CD4-positive, alpha-beta T cell treated with Interleukin-6 at 100 ng/mL for 8 hours (primary cell): ENCODE data around the gene HUNK.
"Not testable (repeated sequence)": the region's sequence is repeated elsewhere in the genome, so short reads cannot be mapped to it uniquely, and the experiment has no call there.

Source experiments
- DNase-seq: peaks from one replicate; pipeline ENCODE4 v3.0.0-alpha.2; 2020; ENCODE audit warnings: mixed read lengths, low spot score

The HUNK gene

DNA sequence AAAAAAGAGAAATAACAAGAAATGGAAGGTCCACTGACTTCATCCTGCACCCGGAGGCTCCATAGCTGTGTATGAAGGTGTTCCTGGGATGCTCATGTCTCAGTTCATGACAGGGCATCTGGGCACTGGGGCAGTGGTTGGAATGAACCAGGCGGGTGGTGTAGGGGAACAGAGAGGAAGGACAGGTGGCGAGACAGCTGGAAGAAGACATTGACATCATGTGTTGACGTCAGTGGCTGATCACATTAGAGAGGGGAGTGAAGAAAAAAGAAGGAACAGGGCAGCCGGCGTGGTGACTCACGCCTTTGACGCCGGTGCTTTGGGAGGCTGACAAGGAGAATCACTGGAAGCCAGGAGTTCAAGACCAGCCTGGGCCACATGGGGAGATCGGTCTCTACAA is 50.1 kb downstream of the HUNK start:
- DNase-seq: no peak

- DNase-seq: no peak
Measured at GRCh38 chr21:31923756-31924155, 50.9 kb downstream of the HUNK start.

- no peak for DNase-seq
Measured at GRCh38 chr21:31924548-31924947, 51.7 kb downstream of the HUNK start.

DNA sequence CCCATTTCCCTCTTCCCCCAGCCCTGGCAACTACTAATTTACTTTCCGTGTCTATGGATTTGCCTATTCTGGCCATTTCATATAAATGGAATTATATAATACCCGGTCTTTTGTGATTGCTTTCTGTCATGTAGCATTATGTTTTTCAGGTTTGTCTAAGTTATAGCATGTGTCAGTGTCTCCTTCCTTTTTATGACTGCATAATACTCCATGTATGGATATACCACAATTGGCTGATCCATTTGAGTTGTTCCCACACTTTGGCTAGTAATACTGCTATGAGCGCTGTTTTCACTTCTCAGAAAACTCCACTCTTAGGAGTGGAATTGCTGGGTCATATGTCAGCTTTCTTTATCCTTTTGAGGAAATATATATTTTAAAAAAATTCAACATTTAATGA is 53.7 kb downstream of the HUNK start:
- DNase-seq: no peak

DNA sequence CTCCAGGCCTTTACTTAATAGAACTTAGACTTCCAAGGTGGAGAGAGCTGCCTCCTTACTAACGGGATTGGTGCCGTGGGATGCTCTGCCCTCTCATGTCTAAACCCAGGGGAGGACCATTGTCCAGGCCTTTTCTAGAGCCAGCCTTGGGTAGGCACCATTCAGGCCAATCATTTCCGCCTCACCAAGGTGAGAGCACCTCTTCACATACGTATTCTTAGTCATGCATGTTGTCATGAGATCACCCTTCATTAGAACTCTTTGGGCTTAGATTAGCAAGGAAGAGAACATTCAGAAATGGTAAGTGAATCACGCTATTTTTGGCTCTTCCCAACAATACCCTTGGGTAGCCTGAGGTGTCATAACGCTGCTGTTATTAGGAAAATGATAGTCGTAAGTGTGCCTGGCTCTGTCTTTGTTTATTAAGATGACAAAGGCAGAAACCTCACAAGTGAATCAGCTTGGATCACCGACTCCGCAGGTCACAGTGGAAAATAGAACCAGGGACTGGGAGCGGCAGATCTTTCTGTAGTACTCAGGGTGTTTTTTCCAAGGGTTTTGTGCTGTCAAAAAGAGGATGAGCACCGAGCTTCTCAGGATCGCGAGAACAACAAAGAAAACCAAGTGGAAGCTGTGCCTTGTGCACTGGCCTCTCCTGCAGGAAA is 55.0 kb downstream of the HUNK start:
- DNase-seq: no peak

- DNase-seq: no peak
Measured at GRCh38 chr21:31928656-31929055, 55.8 kb downstream of the HUNK start.

DNA sequence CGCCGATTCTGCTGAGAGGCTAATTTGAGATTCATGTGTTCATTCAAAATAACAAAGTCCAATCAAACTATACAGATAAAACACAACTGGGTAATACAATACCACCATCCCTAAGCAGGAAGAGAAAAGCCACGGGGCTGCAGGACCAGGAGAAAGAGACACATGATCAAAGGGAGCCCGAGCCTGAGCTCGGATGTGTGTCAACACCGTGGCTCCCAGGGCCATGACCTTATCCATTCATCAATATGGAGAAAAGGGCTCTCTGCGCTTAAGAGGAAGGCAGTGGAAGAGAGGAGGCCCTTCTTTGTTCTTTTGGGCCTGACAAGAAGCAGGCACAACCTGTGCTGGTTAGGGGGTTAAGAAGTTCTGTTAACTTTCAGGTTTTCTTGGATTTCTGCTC is 56.7 kb downstream of the HUNK start:
- no peak for DNase-seq

- DNase-seq: no peak
Measured at GRCh38 chr21:31930001-31930400, 57.2 kb downstream of the HUNK start.

DNA sequence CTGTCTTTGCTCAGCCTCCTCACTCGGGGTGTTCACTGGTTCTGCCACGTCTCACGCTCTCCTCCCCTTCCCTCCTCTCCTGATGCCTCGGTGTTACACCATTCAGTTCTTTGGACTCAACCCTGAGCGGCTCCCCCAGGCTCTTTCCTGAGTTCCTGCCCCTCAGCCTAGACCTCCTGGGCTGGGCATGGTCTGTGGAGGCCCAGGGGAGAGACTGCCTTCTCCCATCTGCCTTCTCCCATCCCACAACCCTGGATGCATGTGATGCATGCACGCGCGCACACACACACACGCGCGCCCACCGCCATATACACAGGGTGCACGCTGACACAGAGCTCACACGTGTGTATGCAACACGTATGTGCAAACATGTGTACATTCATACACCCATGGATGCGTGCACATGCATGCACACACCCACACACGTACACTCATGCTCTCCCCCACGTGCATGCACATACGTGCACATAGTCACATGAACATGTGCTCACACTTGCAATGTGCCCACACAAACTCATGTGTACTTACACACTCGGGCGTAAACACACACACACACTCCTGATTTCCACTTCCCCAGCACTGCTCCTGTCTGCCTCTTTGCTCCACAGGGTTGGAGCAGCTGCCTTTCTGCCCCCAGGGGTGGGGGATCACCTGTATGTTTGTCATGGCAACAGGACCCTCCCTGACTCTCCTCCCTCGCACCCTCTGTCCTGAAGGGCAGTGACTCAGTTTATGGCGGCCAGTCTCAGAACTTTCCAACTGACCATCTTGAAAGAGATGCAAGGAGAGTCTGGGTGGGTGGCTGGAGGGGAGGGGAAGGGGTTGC is 59.0 kb downstream of the HUNK start:
- no peak for DNase-seq

- no peak for DNase-seq
Measured at GRCh38 chr21:31932470-31932764, 59.6 kb downstream of the HUNK start.

- DNase-seq: no peak
Measured at GRCh38 chr21:31937303-31937702, 64.5 kb downstream of the HUNK start.

GRCh38 chr21:31938330-31939301 is 65.8 kb downstream of the HUNK start:
- no peak for DNase-seq

- DNase-seq: no peak
Measured at GRCh38 chr21:31941694-31942093, 68.9 kb downstream of the HUNK start.

DNA sequence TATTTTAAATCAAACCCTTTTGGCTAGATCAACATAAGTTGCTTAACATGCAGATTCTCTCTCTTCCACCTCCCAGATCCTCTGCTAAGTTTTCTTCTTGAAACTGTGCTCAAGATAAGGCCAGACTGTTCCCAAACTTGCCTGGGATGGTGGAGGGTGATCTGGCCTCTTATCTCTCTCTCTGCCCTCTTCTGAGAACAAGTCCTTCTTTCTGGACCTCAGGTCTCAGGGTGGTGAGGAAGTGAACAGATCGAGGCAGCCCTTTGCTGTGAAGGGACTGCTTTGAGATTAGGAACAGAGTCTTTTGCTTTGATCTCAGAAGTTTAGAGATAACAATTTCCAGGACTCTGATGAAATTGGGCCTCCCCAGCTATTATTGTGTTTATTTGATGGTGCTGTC is 70.7 kb downstream of the HUNK start:
- DNase-seq: no peak

DNA sequence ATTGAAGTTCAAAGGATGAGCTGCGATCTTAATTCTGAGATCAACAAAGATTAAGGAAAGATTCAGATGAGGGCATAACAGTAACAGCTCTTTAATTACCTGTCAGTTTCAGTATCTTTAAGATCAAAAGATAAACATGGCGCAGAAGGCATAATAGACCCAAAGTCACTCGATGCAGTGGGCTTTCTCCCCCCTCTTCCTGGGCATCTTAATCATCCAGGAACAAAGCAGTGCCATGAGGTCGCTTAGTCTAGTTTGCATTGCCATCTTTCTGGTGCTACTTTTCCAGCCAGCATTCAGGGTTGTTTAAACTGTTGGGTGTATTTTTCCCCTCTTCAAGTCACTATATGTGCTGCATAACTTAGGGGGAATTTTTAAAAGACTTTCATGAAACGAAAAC is 72.3 kb downstream of the HUNK start:
- DNase-seq: no peak

GRCh38 chr21:31945546-31945945 is 72.7 kb downstream of the HUNK start:
- no peak for DNase-seq

DNA sequence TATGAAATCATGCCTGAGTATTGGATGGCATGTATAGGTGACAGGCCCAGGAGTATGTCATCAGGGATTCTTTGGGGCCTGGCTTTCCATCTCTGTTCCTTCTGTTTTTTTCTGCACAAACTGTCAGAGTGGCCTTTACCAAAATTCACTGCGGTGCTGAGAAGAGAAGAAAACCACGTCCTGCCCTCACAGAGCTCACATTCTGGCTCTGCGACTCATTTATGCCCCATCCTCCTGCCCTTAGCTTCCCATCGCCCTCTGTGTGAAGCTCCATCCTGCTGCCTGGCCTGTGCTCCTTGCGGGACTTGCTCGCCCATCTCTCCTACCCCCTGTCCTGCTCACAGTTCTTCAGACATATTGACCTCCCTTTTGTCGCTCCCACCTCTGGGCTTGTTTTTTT is 73.4 kb downstream of the HUNK start:
- no peak for DNase-seq

- DNase-seq: not testable (repeated sequence)
Measured at GRCh38 chr21:31946876-31947550, 74.2 kb downstream of the HUNK start.

GRCh38 chr21:31948676-31949075 is 75.9 kb downstream of the HUNK start:
- DNase-seq: no peak

DNA sequence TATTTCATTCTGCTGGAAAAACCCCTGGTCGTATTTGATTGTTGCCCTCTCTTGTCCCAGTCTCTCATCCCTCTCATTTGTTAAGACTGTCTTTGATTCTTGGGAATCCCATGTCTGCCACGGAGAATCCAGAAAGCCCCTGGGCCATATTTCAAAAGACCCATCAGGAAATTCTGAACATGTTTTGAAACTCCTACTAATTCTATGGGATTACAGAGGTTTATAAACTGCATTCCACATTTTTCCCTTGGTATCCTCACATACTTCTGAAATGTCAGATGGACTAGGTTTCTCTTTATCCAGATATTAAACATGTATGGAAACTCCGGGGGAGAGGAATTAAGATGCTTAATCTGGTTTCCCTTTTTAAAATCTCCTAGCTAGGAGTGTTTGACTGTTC is 80.0 kb downstream of the HUNK start:
- no peak for DNase-seq

DNA sequence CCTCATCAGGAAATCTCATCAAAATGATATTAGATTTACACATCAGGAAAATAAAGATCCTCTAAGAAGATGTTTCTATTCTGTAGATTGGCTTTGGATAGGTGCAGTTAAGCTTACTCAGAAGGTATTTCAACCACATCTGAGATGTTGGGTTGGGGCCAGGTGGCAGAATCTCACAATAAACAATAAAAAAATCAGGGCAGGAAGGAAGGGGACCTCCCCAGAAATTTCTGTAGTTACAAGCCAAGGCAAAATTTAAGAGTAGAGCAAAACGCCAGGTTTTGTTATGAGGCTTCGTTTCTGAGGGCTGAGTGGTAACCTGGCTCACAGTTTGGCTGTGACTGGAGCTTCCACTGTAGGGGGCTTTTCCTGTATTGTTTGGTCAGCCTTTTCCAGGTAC is 84.8 kb downstream of the HUNK start:
- DNase-seq: peak; percentile 9

DNA sequence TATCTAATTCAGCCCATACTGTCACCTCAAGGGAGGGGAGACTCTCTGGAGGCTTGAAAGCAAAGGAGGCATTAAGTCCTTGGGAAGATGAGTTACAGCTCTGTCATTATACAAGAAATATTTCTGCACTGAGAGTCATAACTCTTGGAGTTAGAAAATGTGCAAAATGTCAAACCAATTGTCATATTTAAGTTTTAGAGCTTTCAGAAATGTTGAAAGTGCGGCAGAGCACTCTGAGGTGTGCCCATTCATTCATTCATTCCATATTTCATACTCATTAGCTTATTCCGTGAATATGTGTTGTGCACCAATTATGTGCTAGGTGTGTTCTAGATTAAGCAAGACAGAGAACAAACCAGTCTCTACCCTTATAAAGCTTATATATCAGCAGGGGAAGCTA is 87.1 kb downstream of the HUNK start:
- no peak for DNase-seq
